Prostate gland (tissue), 2 donors: Measurements from ENCODE around the gene SGO1. TPM values are rescaled to one million over a fixed set of nuclear protein-coding genes. Genes with fewer than 3 reads are reported as not detected.

Experiments used
- DNase-seq: peaks from one replicate; pipeline ENCODE4 v3.0.0-alpha.2; 2019; ENCODE audit warnings: low spot score
- H3K27ac ChIP-seq, 2 donors: fragments of 200-600 bp; sonication (generic); 2 replicates each; pipeline ENCODE4 v1.5.1; 2017 to 2019
- H3K27me3 ChIP-seq: fragments of 200-600 bp; sonication (generic); replicated peaks from 2 replicates; pipeline ENCODE4 v1.5.1; 2019; ENCODE audit not compliant: insufficient read depth
- H3K36me3 ChIP-seq, 2 donors: fragments of 200-600 bp; sonication (generic); 1 replicate in 1 of 2; 2 replicates in 1 of 2; pipeline versions ENCODE4 v1.5.1 to v1.8.1; 2017 to 2019
- H3K4me1 ChIP-seq: fragments of 200-600 bp; sonication (generic); replicated peaks from 2 replicates; pipeline ENCODE4 v1.5.1; 2019
- H3K4me3 ChIP-seq, 2 donors: fragments of 200-600 bp; sonication (generic); 2 replicates each; pipeline ENCODE4 v1.5.1; 2017 to 2019
- H3K9me3 ChIP-seq: fragments of 200-600 bp; sonication (generic); 2 replicates; pipeline ENCODE4 v1.5.1; 2017
- POLR2A ChIP-seq: fragments of 450-650 bp; IDR thresholded peaks from one replicate; pipeline ENCODE4 v1.6.1; 2016; ENCODE audit warnings: antibody characterized with exemption, mild to moderate bottlenecking
- POLR2AphosphoS5 ChIP-seq: sonication (generic); formaldehyde crosslinking; IDR thresholded peaks from one replicate; pipeline ENCODE4 v1.6.1; 2017; ENCODE audit warnings: antibody characterized with exemption
- WGBS: methylation state at CpG from one replicate; pipeline ENCODE4 v1.1.5; 2018; 5-methylcytosine and 5-hydroxymethylcytosine counted together
- intact Hi-C: fragments of 100-400 bp; cut with DNase I; formaldehyde crosslinking; loops from one replicate; pipeline ENCODE4 v1.14.2; 2022
- microRNA-seq: library from miRNA; unstranded; fragments of <30 nt; microRNA quantifications from one replicate; pipeline ENCODE4, GENCODE V29; 2016
- small RNA-seq, 2 donors: library from RNA; depleted of rRNA; stranded (forward); fragments of <200 nt; gene quantifications; one replicate each; pipeline ENCODE3, GENCODE V24; 2016
- total RNA-seq, 2 donors: library from RNA; depleted of rRNA; stranded (reverse); fragments of >200 nt; gene quantifications; one replicate each; pipeline ENCODE4 v1.1.0, GENCODE V29; 2016
- TF ChIP-seq, protein P1 (sequence below), 4 experiments: fragments of 200-600 bp in 2 of 4; fragments of 450-650 bp in 2 of 4; sonication (generic) in 2 of 4; IDR thresholded peaks; 1 replicate in 3 of 4; 2 replicates in 1 of 4; pipeline ENCODE4 v1.5.1; 2016 to 2019; ENCODE audit warnings: antibody characterized with exemption in 4 of 4, mild to moderate bottlenecking in 2 of 4, moderate library complexity in 2 of 4

SGO1 gene
- total RNA-seq, 2 donors from 2014 or later, result 0.41 to 7.3 TPM

DNA sequence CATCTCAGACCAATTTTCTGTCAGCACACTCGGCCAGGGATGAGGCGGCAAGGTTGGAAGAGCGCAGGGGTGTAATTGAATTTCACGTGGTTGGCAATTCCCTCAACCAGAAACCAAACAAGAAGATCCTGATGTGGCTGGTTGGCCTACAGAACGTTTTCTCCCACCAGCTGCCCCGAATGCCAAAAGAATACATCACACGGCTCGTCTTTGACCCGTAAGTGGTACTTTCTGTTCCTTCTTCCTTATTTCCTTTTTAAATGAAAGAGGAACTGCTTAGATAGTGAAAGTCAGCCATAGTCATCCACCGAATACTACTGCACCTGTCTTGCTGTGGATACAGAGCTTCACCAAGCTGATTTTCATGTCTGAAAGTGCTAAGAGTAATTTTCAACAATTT, 60.1 kb downstream of the SGO1 start:
- intact Hi-C loops, result no loop called here
- Histone ChIP-seq H3K9me3 (no peaks in the 10 kb centered on the region), H3K4me1 (no peaks in the 10 kb centered on the region), H3K27ac (no peak overlapping the region), H3K27me3 (no peaks in the 10 kb centered on the region), H3K4me3 (no peak overlapping the region), H3K36me3 (no peaks in the 10 kb centered on the region)
- no peak for DNase-seq
- 85% methylated on average over 10 of the region's 10 CpGs for WGBS
- TF ChIP-seq POLR2A (no peak), POLR2AphosphoS5 (no peak)
- TF ChIP-seq, protein P1, sequence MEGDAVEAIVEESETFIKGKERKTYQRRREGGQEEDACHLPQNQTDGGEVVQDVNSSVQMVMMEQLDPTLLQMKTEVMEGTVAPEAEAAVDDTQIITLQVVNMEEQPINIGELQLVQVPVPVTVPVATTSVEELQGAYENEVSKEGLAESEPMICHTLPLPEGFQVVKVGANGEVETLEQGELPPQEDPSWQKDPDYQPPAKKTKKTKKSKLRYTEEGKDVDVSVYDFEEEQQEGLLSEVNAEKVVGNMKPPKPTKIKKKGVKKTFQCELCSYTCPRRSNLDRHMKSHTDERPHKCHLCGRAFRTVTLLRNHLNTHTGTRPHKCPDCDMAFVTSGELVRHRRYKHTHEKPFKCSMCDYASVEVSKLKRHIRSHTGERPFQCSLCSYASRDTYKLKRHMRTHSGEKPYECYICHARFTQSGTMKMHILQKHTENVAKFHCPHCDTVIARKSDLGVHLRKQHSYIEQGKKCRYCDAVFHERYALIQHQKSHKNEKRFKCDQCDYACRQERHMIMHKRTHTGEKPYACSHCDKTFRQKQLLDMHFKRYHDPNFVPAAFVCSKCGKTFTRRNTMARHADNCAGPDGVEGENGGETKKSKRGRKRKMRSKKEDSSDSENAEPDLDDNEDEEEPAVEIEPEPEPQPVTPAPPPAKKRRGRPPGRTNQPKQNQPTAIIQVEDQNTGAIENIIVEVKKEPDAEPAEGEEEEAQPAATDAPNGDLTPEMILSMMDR (IDR thresholded peaks at IDR 0.05), result no peak

DNA sequence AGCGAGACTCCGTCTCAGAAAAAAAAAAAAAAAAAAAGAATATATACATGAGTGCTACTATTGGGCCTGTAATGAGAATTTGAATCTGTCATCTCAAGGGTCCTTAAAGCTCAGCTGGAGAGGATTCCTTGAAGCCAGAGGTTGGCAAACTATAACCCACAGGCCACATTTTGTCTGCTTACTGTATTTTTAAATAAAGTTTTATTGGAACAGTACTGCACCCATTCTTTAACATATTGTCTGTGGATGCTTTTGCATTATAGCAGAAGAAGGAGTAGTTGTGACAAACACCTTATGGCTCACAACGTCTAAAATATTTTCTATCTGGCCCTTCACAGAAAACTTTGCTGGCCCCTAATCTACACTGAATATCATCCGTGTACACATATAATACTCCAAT, 60.7 kb downstream of the SGO1 start:
- intact Hi-C loops, result no loop called here
- no peaks in the 10 kb centered on the region for H3K9me3 ChIP-seq
- H3K4me1 ChIP-seq, result no peaks in the 10 kb centered on the region
- no peak overlapping the region for H3K27ac ChIP-seq
- WGBS, result 96% methylated on average over 4 of the region's 4 CpGs
- H3K36me3 ChIP-seq, result no peaks in the 10 kb centered on the region
- no peak overlapping the region for H3K4me3 ChIP-seq
- DNase-seq, result no peak
- no peaks in the 10 kb centered on the region for H3K27me3 ChIP-seq
- no peak for TF ChIP-seq POLR2AphosphoS5
- TF ChIP-seq, protein P1 (IDR thresholded peaks at IDR 0.05), result no peak
- TF ChIP-seq POLR2A, result no peak

DNA sequence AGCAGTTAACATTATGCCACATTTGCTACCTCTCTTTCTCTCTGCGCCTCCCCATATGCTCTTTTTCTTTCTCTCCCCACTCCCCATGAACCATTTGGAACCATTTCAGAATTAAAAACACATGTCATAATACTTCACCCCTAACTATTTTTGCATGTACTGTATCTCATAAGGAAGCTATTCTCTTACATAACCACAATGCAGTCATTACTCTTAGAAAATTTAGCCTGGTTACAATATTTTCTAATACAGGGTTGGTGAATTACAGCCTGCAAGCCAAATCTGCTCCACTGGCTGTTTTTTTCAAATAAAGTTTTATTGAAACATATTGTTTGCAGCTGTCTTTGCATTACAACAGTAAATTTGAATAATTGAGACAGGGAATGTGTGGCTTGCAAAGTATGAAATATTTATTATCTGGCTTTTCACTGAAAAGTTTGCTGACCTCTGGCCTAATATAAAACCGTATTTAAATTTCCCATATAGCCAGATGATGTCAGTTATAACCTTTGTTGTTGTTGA, 62.8 kb downstream of the SGO1 start:
- no peak overlapping the region for H3K27ac ChIP-seq
- DNase-seq, result no peak
- no peaks in the 10 kb centered on the region for H3K9me3 ChIP-seq
- 92% methylated on average over 2 of the region's 2 CpGs for WGBS
- H3K4me1 ChIP-seq, result no peaks in the 10 kb centered on the region
- H3K4me3 ChIP-seq, result no peak overlapping the region
- no peaks in the 10 kb centered on the region for H3K27me3 ChIP-seq
- intact Hi-C loops, result no loop called here
- H3K36me3 ChIP-seq, result no peaks in the 10 kb centered on the region
- TF ChIP-seq POLR2AphosphoS5, result no peak
- TF ChIP-seq, protein P1 (IDR thresholded peaks at IDR 0.05), result no peak
- TF ChIP-seq POLR2A, result no peak

DNA sequence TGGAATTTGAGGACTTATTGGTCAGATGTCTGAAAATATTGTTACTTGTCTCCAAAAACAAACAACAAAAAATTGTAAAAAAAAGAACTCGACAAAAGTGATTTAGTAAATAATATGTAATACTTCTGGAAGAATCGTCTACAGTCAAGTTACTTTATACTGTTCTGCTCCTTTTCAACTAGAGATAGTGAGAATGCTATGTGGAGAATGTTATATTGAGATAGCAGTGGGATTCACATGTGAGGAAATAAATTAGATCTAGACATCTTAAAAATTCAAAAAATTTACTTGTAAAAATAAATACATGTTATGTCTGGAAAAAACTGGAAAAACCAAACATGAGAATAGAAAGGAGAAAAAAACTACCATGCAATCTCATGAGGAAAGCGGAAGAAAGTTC, 64.9 kb downstream of the SGO1 start:
- intact Hi-C loops, result no loop called here
- WGBS, result 80% methylated on average over 3 of the region's 3 CpGs
- DNase-seq, result no peak
- no peaks in the 10 kb centered on the region for H3K4me1 ChIP-seq
- no peaks in the 10 kb centered on the region for H3K36me3 ChIP-seq
- H3K27me3 ChIP-seq, result no peaks in the 10 kb centered on the region
- no peak overlapping the region for H3K27ac ChIP-seq
- no peak for TF ChIP-seq POLR2A
- no peak for TF ChIP-seq POLR2AphosphoS5
- TF ChIP-seq, protein P1 (IDR thresholded peaks at IDR 0.05), result no peak
- H3K9me3 ChIP-seq, result no peaks in the 10 kb centered on the region
- H3K4me3 ChIP-seq, result no peak overlapping the region

Small RNA genes within 50 kb of the gene (microRNA-seq; reads per million reads assigned to microRNA genes)
- 0.34 reads per million for gene MIR3135A

Small RNA genes within 50 kb of the gene (small RNA-seq; reads per million reads assigned to genes)
- gene MIR3135A, result 0.09 to 0.10 reads per million in 2 donors

Other genes with a start within 250 kb of the SGO1 start
- gene RAB5A, start 239.1 kb downstream of the SGO1 start, total RNA-seq, result 10 to 100 TPM; 55.4 to 61.5 TPM
- gene PP2D1, start 173.9 kb downstream of the SGO1 start, total RNA-seq, result under 1 TPM in 1 of 2 donors, not detected in 1; 0.97 TPM
- 10 to 100 TPM; 16.4 to 31.7 TPM for gene KAT2B, start 145.8 kb downstream of the SGO1 start, total RNA-seq